NCI-H226 (cell line): Measurements from ENCODE around the gene NDRG2.

Experiments used
- DNase-seq: peaks from one replicate; pipeline ENCODE4 v3.0.0-alpha.2; 2015

Gene NDRG2

DNA sequence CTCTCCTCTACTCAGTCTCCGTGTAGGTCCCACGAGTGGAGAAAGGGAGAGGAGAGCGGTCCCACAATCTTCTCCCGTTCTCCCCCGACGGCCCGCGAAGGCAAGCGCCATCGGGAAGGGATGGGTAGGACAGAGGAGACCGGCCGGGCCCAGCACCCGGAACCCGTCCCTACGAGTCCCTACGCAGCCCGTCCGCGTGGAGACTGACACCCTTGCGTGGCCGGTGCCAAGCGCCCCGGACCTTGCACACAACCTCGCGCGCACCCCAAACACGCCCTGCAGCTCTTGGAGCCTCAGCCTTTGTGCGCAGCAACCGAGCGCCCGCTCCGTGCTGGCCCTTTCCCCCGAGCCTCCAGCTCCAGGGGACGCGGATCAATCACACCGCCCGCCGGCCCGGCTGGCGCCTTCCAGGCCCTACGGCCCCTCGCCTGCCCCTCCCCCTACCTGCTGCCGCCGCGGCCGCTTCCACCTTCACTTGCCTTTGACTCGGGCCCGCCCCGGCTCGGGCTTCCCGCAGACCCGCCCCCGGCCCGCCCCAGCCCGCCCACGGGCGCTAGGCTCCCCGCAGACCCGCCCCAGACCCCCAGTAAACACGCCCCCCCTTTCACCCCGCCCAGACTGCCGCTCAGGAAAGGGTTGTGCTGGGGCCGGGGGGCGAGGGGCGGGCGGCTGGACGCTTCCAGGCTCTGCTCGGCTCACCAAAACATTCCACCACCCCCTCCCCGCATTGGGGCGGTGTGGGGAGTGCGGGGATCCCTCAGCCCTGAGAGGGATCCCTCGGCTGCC is at the start of gene NDRG2:
TSS of gene NDRG2 (minus strand) at position 477 of the 786 bp plus-strand sequence. CDS start 1,746 bp downstream, outside the sequence.
- DNase-seq, result peak; percentile 34

DNA sequence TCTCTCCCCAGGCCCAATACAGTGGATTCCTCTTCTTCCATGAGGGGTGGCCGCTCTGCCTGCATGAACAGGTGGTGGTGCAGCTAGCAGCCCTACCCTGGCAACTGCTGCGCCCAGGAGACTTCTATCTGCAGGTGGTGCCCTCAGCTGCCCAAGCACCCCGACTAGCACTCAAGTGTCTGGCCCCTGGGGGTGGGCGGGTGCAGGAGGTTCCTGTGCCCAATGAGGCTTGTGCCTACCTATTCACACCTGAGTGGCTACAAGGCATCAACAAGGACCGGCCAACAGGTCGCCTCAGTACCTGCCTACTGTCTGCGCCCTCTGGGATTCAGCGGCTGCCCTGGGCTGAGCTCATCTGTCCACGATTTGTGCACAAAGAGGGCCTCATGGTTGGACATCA is 49.1 kb upstream of the NDRG2 start:
- no peak for DNase-seq

DNA sequence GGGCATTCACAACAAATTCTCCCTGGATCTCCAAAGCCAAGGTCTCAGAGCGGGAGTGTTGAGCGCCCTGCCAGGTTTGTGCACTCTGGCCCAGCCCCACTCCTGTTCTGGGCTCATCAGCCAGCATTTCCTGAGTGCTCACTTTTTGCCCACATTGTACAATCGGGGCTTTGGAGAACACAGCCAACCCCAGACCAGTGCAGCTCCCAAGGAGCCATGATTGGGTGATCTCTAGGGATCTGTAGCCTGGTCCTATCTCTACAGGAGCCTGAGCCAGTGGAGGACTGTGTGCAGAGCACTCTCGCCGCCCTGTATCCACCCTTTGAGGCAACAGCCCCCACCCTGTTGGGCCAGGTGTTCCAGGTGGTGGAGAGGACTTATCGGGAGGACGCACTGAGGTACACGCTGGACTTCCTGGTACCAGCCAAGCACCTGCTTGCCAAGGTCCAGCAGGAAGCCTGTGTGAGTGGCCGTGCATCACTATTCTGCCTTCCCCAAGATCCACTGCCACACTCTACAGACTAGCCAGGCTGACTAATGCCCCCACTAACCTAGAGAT is 48.0 kb upstream of the NDRG2 start:
- no peak for DNase-seq

DNA sequence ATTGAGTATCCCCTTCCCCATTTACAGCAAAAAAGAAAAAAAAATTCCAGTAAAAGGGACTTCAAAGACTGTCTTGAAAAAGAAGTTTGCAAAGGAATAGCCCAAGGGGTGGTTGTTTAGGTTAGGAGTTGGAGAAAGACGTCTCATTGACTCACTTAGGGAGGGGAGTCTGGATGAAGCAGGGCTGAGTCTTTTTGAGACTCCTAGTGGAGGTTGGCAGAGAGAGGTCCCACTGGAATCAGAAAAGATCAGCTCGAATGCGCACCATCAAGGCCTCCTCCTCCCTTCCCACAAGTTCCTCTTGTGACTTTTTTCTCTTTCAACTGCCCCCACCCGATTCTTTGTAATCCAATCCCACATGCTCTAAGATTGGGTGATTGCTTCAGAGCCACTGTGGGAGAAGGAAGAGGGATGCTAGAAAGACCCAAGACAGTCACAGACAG is 47.2 kb upstream of the NDRG2 start:
- DNase-seq, result peak; percentile 17

DNA sequence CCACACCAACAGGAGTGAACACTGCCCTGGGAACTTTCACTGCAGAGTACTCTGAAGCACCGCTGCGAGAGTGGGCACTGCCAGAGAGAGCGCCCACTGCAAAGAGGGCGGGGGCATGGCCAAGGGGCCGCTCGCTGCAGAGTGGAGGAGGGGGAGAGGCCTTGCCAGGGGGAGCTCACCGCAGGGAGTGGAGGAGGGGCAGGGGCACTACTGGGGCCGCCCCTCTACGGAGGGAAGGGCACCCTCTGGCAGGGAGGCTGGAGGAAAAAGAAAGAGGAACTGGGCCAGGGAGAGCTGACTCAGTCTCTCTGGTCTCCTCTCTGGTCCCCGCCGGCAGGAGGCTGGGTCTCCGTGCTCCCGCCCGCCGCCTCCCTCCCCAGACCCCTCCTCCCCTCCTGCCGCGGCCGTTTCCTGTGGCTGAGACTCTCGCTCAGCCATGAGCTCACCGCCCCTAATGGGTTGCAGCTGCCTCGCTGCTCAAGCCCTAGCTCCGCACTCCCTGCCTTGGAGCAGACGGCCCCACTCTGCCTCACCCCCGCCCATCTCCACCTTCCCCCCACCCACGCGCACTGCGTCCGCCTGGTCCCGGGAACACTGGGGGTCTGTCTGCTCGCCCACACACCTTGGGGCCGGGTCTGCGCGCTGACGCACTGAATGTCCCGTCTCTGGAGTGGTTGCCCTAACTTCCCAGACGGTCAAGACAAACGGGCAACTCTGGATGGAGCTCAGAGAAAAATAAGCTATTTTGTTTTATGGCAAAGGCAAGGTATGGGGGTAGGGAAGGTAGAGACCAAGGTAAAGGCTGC is 46.6 kb upstream of the NDRG2 start:
- peak; percentile 82 for DNase-seq

DNA sequence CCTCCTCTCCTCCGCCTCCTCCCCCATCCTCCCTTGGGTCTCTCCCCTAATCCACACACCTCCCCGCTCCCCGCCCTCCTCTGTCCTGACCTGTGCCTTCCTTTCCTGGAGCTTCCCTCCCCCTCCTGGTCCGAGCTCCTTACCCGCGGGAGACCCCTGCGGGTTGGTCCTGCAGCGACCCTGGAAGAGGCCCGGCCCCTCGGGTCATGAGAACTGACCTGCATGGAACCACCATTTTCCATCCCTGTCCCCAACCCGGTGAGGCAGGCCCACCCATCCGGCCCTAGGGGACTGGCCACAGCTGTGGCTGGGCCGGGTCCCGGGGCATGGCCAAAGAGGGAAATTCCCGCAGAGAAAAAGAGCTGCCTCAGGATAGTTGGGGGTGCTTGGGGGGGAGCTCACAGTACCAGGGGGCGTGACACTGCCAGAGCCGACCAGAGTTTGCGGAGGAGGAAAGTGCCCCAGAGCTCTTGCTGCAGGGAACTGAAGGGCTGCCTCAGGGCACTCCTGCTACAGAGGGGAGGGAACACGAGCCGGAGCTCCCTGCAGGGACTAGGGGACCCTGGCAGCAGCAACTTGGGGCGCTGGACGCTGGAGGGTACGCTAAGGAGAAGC is 45.9 kb upstream of the NDRG2 start:
- DNase-seq, result peak; percentile 59

DNA sequence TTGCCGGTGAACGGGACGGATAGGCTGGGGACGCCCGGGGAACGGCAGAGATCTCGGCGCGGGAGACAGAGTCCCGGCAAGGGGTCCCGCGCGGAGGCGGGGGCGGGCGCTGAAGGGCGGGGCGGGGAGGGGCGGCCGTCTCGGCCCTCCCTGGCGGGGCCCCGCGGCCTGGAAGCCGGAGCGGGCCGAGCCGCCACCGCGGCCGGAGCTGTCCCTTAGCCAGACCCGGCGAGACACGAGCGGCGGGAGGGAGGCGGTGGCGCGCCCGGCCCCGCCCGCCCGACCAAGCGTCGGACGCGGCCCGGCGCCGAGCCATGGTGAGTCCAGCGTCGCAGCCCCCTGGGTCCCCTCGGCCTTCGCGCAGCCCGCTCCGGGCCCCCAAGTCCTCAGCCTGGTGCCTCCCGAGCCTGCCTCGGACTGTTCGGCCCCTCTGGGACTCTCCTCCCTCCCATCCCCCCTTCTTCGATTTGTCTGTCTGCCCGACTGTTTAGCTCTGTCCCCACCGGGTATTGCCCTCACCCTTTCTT is 45.3 kb upstream of the NDRG2 start, which contains the start of gene ARHGEF40:
TSS of gene ARHGEF40 (plus strand) at position 222 of the 527 bp plus-strand sequence. CDS start at position 315, 93 bp downstream.
- no peak for DNase-seq

DNA sequence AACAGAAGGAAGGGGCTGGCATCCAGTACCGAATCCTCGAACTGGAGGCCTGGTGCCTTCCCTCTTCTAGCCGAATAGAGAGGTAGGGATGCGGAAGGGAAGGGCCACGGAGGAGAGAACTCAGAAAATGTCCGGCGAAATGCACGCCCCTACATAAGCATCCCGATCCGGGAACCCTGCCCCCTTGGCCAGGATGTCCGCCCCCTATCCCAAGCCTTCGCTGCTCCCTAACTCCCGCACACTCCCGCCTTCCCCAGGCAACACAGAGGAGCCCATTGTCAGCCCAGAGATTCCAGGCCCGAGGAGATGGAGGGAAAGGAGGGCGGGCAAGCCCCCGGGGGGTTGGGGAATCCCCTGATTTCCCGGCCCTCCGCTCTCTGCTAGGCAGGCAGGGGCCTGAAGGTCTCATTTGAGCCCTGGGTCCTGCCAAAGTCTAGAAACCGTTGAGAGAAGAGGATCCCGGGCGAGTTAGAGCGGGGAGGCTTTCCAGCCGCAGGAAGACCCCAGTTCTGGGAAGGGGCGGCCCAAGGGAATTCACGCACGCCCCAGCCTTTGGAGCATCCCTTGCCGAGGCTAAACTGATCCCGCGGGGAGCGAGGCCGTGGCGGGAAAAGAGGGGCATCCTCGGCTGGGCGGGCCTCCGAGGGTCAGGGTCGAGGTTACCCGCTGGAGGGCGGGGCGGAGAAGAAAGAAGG is 44.7 kb upstream of the NDRG2 start:
- no peak for DNase-seq

DNA sequence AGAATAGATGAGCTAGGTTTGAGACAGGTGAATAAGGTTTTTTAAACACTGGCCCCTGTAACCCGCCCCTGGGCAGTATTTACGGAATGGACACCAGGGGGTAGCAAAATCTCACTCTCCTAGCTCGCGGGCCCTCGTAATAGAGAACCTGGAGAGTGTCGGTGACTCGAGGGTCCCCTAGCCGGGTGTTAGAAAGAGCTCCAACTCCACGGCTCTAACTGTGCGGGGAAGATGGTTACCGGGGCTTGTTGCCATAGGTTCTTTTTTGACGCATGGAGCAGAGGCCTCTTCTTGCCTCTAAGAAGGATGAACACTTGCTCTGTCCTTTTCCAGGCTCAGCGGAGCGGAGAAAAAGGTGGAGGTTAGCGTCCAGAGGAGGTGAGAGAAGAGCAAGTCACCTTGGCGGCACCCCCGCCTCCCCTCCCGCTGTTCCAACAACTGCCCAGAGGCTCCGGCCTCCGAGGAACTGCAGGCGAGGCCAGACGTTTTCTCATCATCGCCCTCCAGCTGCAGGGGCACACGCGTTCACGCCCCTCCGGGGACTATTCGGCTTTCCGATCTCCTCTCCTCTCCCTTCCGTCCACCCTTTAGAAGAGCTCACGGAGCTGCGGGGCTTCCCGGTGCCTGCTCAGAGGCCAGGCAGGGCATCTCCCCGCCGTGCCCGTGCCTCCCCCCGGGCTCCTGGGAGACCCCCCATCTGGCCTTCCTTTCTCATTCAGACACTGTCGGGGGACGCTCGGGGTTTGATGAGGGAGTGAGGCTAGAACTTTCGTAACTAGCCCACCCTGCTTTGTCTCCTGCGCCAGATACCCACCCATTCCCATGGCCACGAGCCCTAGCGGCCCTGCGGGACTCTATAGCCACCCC is 43.9 kb upstream of the NDRG2 start:
- DNase-seq, result peak; percentile 16

DNA sequence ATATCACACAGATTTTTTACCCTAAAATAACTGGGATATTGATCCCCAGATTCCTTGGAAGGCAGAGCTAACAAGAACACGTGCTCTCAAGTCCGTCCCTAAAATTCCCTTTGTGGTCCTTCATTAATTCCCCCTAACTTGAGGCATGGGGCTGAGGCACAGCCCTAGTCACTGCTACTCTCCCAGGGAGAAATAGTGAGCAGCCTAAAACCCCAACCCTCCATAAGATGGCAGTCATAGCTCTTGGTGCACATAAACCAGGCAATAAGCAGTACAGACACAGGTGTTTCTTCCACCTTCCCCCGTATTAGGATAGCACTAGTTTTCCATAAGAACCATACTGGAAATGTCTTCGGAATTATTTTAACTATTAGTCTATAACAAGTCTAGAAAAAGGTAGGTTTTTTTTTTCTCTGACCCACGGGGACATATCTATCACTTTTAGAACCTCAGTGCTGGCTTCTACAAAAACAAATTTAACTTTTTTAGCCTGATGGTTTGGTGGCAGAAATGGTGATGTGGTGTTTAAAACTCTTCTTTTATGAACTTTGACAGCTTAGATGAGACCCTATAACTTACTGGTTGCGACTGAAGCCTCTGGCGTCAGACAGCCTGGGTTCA is 42.1 kb upstream of the NDRG2 start:
- DNase-seq, result peak; percentile 3

DNA sequence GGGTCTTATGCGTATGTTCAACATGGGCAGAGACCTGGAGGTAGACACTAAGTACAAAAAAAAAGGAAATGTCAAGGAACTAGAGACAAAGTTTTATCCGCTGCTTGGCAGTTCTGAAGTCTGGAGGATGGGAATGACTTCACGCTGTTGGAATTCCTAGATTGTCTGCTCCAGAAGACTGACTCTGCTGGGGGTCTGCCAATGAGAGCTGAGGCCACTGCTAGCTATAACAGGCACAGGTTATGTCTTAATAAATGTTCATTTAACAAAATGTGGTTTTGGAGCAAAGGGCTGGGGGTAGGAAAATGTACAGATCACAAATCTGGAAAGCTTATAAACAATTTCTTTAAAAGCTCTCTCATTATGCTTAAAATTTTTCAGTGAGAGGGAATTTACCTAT is 38.6 kb upstream of the NDRG2 start:
- DNase-seq, result peak; percentile 81

DNA sequence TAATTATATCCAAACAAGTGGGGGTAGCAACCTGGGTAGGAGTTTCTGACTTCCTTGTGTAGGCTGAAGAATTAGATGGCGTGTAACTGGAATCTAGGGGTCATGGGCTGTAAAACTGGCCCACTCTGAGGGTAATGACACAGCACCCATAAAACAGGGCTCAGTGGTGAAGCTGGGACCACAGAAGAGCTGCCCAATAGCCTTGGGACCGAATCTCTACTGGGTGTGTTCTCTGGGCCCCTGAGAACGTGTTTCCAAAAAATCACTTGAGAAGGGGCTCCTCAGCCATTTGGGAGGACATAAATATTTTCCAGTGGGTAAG is 36.4 kb upstream of the NDRG2 start:
- peak; percentile 0 for DNase-seq

DNA sequence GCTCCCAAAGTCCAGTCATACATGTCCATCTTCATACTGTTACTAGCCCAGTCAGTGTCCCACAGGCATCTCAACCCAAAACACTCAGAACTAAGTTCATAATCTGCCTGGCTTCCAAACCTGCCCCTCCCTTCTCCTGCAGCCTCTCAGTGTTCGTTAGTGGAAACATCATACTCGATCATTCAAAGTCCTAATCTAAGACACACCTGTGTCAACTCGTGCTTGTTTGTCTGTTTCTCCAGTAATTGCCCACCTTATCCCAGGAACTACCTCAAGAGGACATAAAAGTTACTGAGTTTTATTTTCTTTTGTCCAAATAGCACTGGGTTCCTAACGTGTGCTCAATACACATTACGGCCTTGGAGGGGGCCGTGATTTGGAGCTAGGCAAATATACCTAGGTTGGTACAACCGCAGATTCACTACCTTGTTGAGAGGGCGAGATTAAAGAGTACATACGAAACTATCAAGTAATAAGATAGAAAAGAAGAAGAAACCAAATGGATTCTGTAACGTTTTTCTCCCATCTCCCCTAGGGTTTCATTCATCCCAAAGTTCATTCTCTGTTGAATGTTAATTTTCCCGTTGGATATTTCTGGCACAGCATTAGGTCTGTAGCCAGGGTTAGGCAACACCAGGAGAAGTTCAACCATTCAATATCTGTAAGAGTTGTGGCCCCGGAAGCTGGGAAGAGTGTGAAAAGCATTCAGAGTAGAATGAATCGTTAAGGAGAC is 35.9 kb upstream of the NDRG2 start:
- DNase-seq, result no peak

DNA sequence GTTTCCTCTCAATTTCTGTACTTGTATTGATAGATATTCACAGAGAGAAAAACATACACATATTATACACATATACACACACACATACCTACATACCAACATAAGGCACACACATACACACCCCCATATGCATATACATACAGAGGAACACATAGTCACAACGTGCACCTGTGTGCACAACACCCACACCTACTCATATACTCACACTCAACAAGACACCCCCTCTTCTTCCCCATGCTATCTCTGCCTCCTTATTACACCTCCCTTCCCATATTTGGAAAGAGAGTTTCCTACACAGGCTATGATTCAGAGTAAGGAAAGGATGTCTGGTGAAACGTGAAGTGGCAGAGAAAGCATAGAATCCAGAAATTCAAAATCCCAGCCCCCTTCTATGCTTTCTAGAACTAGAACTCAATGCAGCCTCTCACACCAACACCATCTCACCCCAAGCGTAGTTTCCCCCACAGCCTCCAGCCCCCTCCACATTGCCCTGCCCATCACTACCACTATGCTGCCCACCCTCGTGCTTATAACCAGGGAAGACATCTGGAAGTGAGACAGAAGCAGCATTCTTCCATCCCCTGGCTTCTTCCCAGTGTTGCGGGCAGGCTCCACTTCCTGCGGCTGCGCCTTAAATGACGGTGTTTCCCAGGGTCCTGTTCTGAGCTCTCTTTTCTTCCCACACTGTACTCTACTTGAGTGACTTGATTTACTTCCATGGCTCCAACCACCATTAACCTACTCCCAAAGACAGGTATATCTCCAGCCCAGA is 35.2 kb upstream of the NDRG2 start:
- no peak for DNase-seq

DNA sequence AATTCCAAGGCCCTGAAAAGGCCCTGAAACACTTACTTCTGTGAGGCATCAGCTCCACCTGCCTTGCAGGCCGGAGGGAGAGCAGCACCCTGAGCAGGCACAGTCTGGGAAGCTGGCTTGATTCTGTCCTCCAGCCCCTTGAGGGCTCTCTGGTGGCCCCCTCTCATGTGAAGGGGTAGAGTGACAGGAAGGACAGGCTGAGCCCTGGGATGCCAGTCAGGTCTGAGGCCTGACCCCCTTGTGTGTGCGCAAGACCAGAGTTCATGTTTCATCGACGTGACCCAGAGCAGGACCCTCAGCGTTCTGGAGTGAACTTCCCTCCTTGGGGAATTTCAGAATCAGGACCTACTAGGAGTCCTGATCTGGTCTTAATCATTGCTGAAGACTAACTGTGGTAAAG is 34.0 kb upstream of the NDRG2 start:
- no peak for DNase-seq

DNA sequence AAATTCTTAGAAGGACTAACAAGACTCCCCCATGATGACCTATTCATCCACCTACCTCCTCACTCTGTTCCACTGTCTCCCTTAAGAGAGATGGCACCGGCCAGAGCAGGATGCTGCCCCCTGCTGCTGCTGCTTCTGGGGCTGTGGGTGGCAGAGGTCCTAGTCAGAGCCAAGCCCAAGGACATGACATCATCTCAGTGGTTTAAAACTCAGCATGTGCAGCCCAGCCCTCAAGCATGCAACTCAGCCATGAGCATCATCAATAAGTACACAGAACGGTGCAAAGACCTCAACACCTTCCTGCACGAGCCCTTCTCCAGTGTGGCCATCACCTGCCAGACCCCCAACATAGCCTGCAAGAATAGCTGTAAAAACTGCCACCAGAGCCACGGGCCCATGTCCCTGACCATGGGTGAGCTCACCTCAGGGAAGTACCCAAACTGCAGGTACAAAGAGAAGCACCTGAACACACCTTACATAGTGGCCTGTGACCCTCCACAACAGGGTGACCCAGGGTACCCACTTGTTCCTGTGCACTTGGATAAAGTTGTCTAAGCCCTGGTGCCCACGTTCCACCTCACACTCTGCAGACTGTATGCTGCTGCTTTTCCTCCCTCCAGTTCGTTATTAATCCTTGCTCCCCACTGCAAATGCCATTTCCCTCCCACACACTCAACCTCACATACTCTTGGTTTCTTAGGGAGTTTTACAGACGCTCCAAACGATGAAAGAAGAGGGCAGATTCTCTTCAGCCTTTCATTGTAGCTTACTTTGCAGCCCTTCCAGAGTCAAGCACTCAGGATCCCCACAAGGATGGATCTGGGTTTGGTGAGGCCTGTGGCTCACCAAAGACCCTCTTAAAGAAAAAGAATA is 33.2 kb upstream of the NDRG2 start, which contains the start of gene RNASE8:
TSS of gene RNASE8 (plus strand) at position 20 of the 873 bp plus-strand sequence. CDS start at position 91, 71 bp downstream.
- DNase-seq, result no peak

DNA sequence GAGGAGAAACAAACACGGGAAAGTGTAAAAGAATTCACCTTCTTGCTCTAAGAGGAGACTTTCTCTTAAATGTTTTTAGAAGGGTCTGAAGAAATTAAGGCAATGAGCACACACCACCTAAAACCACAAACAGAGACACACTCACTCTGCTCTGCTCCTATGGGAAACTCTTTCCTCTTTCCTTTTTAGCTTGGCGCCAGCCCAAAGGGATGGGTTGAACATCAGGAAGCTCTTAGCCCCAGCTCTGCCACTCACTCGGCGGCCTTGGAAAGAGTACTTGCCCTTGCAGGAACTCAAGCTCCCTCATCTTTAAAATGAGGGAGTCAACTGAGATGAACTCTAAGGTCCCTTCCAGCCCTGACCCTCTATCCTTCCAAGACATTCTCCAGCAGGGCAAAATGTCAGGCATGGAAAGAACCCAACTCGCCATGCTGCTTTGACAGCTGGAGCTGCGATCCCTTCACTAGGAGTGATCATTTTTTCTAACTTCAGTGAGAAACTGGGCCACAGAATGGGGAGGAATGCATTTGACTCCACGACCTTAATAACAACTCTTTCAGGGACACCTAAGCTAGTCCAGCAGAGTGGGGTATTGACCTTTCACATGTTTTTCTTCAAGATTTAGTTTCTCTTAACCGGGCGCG is 31.8 kb upstream of the NDRG2 start:
- DNase-seq, result no peak
